Posterior vena cava (tissue), 2 donors: Measurements from ENCODE around the gene NLK. TPM values are rescaled to one million over a fixed set of nuclear protein-coding genes. Genes with fewer than 3 reads are reported as not detected.
A peak's percentile ranks its signal among the peaks of the same experiment; 100 is the strongest.
"Not testable (repeated sequence)": the region's sequence is repeated elsewhere in the genome, so short reads cannot be mapped to it uniquely, and the experiment has no call there.

Experiments
- DNase-seq: peaks from one replicate; pipeline ENCODE4 v3.0.0-alpha.2; 2020; ENCODE audit warnings: low spot score
- intact Hi-C, 2 donors: fragments of 100-400 bp; cut with DNase I; formaldehyde crosslinking; loops; one replicate each; pipeline versions ENCODE4 v1.14.1 to v1.14.2; 2022 to 2023
- total RNA-seq, 2 donors: library from RNA; stranded (reverse); fragmentation: NEBNext Ultra II Directional; extraction: Animal tissue kit (Norgen Biotek cat#: 25700); gene quantifications; one replicate each; pipeline ENCODE4 v1.2.1, GENCODE V29; 2021
- donor health status: DM: yes; HTN: yes; CAD: no.
- donor health status: DM: yes; HTN: yes; CAD: no.

The NLK gene
- total RNA-seq, 2 donors from 2014 or later: 13.1 to 13.6 TPM

GRCh38 chr17:28233872-28234856 is 191.7 kb downstream of the NLK start:
- intact Hi-C loops: not testable (repeated sequence)
- peak; percentile 40 for DNase-seq

GRCh38 chr17:28235066-28235700 is 192.7 kb downstream of the NLK start:
- peak; percentile 46 for DNase-seq
- intact Hi-C loops: not testable (repeated sequence)

GRCh38 chr17:28236033-28236653 is 193.7 kb downstream of the NLK start:
- intact Hi-C loops: not testable (repeated sequence)
- peak; percentile 12 for DNase-seq

GRCh38 chr17:28238547-28239270 is 196.2 kb downstream of the NLK start:
- peak; percentile 50 for DNase-seq
- intact Hi-C loops: not testable (repeated sequence)

GRCh38 chr17:28239271-28239624 is 196.8 kb downstream of the NLK start:
- no peak for DNase-seq
- intact Hi-C loops: no loop called here

- peak; percentile 62 for DNase-seq
- intact Hi-C loops: no loop called here
These were observed 198.3 kb downstream of the NLK start for GRCh38 chr17:28240688-28241340.

GRCh38 chr17:28242791-28243190 is 200.3 kb downstream of the NLK start:
- intact Hi-C loops: no loop called here

GRCh38 chr17:28243268-28243667 is 200.8 kb downstream of the NLK start:
- intact Hi-C loops, DNase-seq: not testable (repeated sequence)

More at GRCh38 chr17:28242791-28243190, 200.3 kb downstream of the NLK start:
- DNase-seq: no peak

- no peak for DNase-seq
- intact Hi-C loops: no loop called here
These were observed 202.0 kb downstream of the NLK start for GRCh38 chr17:28244446-28244845.

Other genes starting within 250 kb of the NLK start
- under 1 TPM; 0.33 to 0.51 TPM for gene NOS2, start 242.1 kb upstream of the NLK start, total RNA-seq
- 1 to 10 TPM; 6.0 to 7.8 TPM for gene LYRM9, start 149.3 kb upstream of the NLK start, total RNA-seq